GM12891 (cell line): ENCODE data around the gene DENND2D.

Source experiments
- POLR2A ChIP-seq: IDR thresholded peaks from 2 replicates; pipeline ENCODE4 v1.6.1; 2011; ENCODE audit warnings: low read depth, low read length, control low read depth
- POLR2AphosphoS5 ChIP-seq: IDR thresholded peaks from 2 replicates; pipeline ENCODE4 v1.6.1; 2011; ENCODE audit warnings: low read depth, low read length, control low read depth
- SPI1 ChIP-seq: IDR thresholded peaks from 2 replicates; pipeline ENCODE4 v1.6.1; 2011; ENCODE audit warnings: low read depth, low read length, control low read depth
- TAF1 ChIP-seq: IDR thresholded peaks from 2 replicates; pipeline ENCODE4 v1.6.1; 2011; ENCODE audit warnings: low read depth, low read length, control low read depth

GRCh38 chr1:111183308-111184069, 17.0 kb downstream of the DENND2D start:
- no peak for TF ChIP-seq POLR2A
- no peak for TF ChIP-seq TAF1
- no peak for TF ChIP-seq POLR2AphosphoS5
- TF ChIP-seq SPI1, result no peak
